Activated CD4-positive, alpha-beta T cell treated with anti-CD3 and anti-CD28 coated beads, Interleukin-2, amount 50 U/mL, for 4 hours (primary cell): Measurements from ENCODE around the gene IBA57.
"Not testable (repeated sequence)": the region's sequence is repeated elsewhere in the genome, so short reads cannot be mapped to it uniquely, and the experiment has no call there.

Experiments used
- DNase-seq, 2 experiments: peaks; one replicate each; pipeline ENCODE4 v3.0.0-alpha.2; 2020

IBA57 gene

DNA sequence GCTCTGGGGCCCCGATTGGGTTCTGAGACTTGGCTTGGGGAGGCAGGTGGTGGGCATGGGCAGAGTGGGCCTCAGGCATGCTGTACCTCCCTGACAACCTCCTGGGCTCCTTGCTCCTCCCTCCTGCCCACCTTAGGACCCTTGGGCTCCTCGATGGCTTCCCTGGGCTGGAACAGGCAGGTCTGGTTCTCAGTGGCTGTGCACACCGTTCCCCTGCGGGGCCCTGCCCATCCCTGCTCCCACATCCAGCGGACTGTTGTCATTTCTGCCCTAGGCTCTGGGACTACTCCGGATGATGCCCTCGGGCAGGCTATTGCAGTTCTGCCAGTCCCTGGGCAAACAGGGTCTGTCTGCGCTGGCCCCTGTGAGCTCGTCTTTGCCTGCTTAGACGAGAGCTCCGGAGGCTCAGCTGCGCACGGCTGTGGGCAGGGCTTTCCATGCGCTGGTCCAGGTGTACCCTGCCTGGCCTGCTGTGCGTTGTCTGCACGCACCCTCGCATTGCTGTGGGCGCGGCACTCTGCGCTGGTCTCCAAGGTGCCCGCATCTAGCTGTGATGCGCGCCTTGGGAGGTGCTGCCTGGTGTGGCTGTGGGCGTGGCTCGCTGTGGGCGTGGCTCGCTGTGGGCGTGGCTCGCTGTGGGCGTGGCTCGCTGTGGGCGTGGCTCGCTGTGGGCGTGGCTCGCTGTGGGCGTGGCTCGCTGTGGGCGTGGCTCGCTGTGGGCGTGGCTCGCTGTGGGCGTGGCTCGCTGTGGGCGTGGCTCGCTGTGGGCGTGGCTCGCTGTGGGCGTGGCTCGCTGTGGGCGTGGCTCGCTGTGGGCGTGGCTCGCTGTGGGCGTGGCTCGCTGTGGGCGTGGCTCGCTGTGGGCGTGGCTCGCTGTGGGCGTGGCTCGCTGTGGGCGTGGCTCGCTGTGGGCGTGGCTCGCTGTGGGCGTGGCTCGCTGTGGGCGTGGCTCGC is 8.2 kb downstream of the IBA57 start:
- not testable (repeated sequence) for DNase-seq

DNA sequence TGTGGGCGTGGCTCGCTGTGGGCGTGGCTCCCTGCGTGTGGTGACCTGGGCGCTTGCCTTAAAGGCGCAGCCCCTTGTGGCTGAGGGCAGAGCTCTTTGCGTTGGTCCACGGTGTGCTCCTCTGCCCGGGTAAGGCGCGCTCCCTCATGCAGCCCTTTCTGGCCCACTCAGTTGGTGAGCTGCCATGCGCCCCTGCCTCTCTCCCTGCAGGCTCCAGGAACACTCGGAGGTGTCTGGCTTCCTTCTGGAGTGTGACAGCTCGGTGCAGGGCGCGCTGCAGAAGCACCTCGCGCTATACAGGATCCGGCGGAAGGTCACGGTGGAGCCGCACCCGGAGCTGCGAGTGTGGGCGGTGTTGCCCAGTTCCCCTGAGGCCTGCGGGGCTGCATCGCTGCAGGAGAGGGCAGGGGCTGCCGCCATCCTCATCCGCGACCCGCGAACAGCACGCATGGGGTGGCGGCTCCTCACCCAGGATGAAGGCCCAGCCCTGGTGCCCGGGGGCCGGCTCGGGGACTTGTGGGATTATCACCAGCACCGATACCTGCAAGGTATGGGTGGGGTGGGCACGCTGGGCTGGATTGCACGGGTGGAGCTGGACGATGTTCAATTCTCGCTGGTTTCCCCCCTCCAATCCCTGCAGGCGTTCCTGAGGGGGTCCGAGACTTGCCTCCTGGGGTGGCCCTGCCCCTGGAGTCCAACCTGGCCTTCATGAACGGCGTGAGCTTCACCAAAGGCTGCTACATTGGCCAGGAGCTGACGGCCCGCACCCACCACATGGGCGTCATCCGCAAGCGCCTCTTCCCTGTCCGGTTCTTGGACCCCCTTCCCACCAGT is 9.1 kb downstream of the IBA57 start:
- DNase-seq, result no peak

DNA sequence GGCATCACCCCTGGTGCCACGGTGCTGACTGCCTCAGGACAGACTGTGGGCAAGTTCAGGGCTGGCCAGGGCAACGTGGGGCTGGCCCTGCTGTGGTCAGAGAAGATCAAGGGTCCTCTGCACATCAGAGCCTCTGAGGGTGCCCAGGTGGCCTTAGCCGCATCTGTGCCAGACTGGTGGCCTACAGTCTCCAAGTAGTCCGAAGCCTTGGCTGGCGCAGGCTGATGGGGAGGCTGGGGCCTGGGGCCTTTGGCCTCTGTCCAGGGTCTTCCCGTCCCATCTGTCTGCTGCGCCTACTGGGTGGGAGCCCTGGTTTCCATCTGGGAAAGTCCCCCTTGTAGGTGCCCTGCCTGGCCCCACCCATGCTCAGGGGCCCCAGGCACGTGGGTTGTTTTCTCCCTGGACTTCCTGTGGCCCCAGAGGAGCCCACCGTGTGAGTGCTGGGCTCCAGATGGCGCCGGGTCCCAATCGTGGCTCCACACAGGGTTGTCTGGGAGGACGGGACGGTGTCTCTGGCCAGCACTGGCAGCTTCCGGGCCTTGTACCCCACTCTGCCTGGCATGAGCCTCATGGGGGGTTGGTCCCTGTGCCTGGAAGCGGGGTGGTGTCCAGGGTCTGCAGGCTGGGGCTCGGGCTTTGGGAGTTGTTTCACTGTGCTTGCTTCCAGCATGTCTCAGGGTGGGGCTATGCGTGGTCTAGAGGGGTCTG is 9.9 kb downstream of the IBA57 start:
- DNase-seq, result no peak

DNA sequence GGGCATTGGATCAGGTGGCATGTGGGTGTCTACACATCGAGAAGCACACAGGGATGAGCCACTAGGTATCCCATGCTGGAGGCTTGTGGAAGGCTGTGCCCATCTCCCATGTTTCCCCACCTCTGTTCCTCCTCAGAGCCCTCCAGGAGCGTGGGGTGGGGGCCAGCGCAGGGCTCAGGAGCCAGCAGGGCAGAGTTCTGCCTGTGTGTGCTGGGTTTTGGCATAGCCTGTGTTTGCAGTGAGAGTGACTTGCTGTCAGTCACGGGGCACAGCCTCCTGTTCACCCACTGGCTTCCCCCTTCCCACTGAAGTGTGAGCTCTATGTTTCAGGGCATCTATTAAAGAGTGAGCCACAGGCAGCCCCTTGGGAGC is 10.4 kb downstream of the IBA57 start:
- DNase-seq, result no peak

DNA sequence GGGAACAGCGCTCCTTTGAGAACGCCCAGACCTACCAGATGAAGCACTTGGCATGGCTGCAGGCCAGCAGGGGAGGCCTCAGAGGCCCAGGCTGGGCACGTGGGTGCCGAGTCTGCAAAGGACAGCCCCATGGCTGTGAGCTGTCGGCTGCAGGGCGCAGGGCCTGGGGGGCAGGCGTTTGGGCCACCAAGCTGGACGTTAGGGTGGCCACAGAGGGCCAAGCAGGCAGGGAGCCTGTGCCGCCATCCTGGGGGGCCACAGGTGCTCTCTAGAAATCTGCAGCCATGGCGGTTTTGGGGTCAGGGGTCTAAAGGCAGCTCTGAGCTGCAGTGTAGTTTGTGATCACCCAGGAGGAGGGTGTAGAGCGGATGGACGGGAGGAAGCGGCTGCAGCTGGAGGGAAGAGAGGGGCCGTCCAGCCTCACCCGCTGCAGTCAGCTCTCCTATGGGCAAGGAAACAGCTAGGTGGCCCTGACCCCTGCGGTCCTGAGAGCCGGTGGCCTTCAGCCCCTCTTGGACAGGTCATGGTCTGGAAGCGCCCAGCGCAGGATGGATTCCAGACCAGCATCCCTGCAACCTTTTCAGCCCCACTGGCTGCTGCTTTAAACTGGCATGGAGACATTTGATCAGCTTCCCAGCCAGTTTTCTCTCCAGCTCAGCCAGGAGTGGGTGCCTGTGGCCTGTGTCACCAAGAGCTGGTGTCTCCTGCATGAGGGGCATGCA is 11.0 kb downstream of the IBA57 start:
- DNase-seq, result no peak

DNA sequence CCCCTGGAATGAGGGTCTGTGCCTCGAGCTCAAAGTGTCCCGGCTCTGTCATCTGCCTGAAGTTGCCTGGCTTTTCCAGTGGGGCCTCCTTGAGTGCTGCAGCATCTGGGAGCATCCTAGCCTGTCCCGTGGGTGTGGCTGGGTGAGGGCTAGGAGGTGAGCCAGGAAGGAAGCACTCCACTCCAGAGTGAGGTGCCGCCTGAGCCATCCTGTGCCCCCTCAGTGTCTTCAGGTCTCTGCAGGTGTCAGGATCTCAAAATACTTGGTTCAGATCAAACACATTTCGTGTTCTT is 11.5 kb downstream of the IBA57 start:
- no peak for DNase-seq

DNA sequence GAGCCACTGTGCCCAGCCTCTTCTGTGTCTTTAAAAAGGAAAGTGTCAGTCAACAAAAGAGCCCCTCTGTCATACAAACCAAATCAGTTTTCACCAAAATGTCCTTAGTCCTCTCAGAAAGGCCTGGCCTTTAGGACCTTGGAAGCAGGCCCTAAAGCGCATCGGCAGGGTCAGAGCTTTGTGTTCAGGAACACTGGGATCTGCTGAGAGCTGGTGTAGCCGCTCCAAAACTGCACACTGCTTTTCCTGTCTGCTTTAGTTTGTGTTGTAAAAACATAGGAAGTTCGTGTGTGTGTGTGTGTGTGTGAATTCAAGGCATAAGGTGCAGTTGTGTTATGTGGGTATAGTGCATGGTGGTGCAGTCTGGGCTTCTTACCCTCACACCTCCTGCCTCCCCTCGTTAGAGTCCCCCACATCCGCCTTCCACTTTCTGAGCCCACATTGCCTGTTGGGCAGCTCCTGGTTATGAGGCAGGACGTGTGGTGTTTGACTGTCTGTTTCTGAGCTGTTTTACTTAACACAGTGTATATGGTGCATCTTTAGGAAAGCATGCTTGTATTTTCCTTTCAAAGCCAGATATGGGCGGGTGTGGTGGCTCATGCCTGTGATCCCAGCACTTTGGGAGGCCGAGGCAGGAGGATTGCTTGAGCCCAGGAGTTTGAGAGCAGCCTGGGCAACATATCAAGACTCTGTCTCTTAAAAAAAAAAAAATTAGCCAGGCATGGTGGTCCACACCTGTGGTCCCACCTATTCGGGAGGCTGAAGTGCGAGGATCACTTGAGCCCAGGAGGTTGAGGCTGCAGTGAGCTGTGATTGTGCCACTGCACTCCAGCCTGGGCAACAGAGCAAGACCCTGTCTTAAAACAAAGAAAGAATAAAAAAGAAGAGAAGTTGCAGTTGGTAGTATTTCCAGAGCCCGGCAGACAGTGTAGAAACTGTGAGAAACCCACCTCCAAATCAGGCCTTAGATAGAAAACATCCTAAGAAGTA is 12.4 kb downstream of the IBA57 start:
- DNase-seq, result no peak

DNA sequence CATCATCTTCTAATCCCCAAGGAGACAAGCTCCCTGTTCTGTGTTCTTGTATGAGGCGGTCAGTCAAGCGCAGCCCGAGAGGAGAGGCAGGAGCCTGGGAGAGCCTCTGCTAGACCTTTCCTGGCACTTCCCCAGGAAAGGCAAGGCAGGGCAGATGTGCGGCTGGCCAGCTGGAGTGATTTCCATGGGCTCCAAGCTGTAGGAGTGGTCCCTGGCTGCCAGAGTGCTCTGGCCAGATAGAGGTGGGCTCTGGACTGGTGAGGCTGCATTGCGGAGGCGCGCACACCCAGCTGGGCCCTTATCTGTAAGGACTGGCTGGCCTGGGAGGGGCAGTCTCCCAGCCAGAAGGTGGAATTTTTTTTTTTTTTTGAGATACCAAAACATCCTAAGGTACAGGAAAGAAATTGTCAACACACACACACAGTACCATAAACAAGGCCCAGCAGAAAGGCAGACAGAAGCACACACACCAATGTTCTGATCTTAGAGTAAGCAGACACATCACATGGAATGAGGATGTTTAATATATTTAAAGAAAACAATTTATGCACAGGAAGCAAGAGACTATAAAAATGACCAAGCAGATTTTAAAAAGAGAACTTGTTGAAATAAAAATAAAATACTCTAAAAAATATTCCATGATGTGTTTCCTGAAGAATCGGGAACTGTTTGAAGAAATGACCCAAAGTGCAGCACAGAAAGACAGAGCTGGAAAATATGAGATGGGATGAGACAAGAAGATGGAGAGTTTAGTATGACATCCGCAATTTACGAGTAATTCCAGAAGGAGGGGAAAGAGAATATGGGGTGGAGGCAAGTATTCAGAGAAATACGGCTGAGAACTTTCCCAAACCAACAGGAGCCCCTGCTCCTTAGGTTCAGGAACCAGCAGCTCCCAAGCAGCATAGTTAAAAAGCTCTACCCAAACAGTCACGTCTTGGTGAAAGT is 13.4 kb downstream of the IBA57 start:
- no peak for DNase-seq

DNA sequence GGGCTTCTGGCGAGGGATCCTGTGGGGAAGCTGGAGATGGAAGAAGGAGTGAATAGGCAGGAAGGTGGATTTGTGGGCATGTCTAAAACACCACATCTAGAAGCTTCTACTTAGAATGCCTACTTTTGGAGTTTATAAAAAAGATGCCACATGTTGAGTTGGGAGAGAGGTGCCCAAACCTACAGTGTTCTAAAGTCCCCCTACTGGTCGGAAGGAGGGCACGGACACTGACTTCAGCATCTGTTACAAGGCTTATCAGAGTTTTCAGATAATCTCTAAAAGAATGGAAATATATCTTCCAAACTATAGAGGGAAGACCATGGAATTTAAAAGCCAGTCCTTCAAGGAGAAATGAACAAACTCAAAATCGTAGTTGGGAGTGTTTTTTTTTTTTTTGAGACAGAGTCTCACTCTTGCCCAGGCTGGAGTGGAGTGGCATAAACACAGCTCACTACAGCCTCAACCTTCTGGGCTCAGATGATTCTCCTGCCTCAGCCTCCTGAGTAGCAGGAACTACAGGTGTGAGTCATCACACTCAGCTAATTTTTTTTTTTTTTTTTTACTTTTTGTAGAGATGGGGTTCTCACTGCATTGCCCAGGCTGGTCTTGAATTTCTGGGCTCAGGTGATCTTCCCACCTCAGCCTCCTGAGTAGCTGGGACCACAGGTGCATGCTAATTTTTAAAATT is 14.8 kb downstream of the IBA57 start:
- no peak for DNase-seq

DNA sequence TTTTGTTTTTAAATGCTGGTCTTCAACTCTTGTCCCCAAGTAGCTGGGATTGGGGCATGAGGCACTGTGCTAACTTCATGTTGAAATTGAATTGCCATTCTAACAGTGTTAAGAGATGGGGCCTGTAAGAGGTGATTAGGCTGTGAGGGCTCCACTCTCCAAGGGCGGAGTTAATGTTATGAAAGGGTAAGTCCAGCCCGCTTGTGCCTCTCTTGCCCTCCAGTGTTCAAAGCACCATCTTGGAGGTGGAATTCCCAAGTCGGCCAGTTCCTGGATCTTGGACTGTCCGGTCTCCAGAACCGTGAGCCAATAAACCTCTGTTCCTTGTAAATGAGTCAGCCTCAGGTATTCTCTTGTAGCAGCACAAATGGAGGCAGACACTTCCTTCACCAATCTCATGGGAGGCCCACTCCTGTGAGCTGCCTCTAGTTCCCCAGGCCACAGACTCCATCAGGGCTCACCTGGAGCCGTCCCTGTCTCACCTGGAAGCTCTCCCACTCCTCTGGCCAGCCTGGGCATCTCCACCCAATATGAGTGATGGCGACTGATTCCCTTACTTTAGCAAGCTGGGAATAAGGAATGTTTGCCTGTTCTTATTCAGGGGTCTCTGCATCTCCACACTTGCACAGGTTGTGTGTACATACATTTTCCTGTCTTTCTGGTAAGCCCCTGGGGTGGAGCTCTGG is 15.5 kb downstream of the IBA57 start:
- DNase-seq, result no peak

DNA sequence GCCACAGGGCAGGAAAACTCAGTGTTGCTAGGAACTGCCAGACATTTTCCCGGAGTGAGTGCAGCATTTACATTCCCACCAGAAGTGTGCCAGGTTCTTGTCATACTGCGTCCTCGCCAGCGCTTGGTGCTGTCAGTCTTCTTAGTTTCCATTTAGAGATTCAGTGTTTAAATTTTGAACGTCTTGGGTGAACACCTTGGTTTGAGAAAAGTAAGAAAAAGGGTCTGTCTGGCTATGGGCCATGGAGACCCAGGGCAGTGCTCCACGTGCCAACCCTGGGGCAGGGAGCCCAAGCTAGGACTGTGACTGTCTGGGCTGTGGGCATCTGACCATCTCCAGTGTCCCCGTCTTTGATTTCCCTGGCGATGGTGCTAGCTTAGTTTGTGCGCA is 16.0 kb downstream of the IBA57 start:
- DNase-seq, result no peak

DNA sequence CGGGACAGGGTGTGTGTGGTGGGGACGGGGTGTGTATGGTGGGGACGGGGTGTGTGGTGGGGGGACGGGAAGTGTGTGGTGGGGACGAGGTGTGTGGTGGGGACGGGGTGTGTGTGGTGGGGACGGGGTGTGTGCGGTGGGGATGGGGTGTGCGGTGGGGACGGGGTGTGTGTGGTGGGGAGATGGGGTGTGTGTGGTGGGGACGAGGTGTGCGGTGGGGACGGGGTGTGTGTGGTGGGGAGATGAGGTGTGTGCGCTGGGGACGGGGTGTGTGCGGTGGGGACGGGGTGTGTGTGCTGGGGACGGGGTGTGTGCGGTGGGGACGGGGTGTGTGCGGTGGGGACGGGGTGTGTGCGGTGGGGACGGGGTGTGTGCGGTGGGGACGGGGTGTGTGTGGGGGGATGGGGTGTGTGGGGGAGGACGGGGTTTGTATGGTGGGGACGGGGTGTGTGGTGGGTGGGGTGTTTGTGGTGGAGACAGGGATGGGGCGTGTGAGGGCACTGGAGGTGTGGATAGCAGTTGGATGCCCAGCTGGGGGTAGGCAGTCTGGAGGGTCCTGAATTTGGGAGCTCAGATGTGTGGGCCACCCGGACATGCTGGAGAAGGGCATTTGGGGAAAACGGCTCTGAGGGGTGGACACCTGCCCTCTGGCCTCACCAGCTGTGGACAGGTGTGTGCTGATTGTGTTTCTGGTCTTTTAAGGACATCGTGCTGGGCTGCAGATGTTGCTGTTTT is 16.9 kb downstream of the IBA57 start:
- DNase-seq, result no peak

DNA sequence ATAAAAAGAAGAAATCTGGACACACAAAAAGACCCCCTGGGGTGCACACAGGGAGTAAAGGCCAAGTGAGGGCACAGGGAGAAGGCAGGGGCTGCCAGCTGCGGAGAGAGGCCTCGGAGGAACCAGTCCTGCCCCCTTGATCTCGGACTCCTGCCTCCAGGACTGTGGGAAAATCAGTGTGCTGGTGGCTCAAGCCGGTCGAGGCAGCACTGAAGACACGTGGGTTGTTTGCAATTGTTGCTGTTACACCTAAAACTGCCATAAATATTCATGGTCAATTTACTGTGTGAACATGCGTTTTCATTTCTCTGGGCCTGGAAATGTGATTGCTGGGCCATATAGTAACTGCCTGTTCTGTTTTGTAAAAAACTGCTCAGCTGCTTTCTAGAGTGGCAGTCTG is 18.5 kb downstream of the IBA57 start:
- no peak for DNase-seq

DNA sequence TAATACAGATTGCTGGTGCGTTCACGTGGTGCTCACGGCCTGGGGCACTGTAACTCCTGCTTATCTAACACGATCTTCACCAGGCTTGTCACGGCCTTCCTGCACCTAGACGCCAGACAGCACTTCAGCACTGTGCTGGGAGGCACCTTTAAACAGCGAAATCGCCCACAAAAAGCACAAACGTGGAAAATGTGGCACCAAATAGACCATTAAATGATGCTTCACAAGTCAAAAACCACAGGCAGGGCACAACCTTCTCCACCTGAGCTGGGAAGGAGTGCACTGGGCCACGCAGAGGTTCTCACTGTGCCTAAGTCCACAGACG is 20.0 kb downstream of the IBA57 start:
- DNase-seq, result peak; percentile 23 to 31

DNA sequence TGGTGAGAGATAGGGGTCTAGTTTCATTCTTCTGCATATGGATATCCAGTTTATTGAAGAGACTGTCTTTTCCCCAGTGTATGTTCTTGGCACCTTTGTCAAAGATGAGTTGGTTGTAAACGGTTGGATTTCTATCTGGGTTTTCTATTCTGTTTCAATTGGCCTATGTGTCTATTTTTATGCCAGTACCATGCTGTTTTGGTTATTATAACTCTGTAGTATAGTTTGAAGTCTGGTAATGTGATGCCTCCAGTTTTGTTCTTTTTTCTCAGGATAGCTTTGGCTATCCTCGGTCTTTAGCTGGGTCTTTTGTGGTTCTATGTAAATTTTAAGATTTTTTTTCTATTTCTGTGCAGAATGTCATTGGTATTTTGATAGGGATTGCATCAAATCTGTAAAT is 22.6 kb downstream of the IBA57 start:
- DNase-seq, result not testable (repeated sequence)

DNA sequence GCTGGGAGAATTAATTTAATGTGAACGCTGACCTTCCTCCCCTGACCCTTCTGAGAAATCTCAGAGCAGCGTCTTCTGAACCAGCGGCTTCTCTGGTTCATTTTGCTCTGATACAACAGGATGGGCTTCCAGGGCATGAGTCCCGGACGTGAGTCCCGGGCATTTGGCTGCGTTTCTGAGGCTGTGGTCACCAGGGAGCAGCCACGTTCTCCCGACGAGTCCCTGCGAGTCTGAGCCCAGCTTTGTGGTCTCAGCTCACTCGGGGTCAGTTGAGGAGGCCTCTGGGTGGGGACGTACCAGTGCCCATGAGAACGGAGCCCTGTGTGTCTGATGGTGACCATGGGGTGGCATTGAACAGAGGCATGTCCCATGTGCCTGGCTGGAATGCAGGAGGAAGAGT is 24.6 kb downstream of the IBA57 start:
- DNase-seq, result no peak

DNA sequence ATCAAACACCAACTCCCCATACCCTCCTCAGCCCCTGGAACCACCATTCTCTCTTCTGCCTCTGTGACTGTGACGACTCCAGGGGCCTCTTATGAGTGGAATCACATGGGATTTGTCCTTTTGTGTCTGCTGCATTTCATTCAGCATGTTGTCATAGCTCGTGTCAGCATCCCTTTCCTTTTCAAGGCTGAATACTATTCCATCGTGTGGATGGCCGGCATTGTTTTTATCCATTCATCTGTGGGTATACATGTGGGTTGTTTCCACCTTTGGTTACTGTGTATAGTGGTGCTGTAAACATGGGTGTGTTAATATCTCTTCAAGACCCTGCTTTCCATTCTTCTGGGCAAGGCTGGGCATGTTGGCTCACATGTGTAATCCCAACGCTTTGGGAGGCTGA is 25.2 kb downstream of the IBA57 start:
- no peak for DNase-seq

DNA sequence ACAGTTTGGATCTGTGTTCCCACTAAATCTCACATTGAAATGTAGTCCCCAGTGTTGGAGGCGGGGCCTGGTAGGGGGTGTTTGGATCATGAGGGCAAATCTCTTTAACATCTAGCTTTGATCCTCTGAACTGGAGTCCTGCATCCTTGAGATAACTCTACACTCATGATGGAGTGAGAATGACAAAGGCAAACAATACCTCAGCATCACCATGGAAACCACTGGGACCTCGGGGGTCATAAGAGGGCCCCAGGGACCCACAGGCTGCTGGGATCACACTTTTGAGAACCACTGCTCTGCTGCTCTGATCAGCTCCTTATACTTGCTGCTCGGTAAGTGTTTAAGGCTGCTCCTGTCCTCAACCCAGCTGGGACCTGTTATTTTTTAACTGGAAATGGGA is 28.8 kb downstream of the IBA57 start:
- DNase-seq, result no peak
